MM.1S (cell line): ENCODE data around the gene SHISA6.

Experiments
- CTCF ChIP-seq: fragments of 300-600 bp; sonication (generic); IDR thresholded peaks from 2 replicates; pipeline ENCODE4 v1.5.1; 2016; ENCODE audit warnings: antibody characterized with exemption, low read length, mixed read lengths
- EZH2phosphoT487 ChIP-seq: fragments of 300-600 bp; sonication (generic); IDR thresholded peaks from 2 replicates; pipeline ENCODE4 v1.6.1; 2018; ENCODE audit warnings: antibody characterized with exemption, low read length

- TF ChIP-seq EZH2phosphoT487 (no peak), CTCF (no peak)
Observed at GRCh38 chr17:11550431-11550830, 309.4 kb downstream of the SHISA6 start.
